ENCODE results near the gene OR56A3.

Gene OR56A3

DNA sequence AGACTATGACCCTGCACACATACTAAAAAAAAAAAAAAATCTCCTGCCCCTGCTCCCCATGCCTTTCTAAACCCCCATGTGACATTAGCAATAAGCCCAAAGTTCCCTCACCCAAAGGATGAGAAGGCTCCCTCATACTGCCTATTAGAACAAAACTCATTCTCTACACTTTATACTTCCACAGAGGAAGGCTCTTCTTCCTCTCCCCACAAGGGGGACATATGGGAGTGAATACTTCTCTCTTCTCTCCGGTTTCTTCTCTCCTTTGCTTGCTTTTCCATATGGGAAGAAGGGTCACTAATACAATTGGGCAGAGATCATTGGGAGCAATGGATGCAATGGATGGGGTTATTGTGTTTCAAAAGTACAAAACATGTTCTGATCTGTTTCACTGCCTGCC, 41.4 kb downstream of the OR56A3 start:
- DNase-seq = no peak

- DNase-seq = no peak
Measured at GRCh38 chr11:5986885-5987284, 44.8 kb downstream of the OR56A3 start, which contains the start of gene OR52L1. Gene OR52L1, minus strand, starts transcription at chr11:5986985. Its CDS starts 55 bp downstream, at chr11:5986930.

DNA sequence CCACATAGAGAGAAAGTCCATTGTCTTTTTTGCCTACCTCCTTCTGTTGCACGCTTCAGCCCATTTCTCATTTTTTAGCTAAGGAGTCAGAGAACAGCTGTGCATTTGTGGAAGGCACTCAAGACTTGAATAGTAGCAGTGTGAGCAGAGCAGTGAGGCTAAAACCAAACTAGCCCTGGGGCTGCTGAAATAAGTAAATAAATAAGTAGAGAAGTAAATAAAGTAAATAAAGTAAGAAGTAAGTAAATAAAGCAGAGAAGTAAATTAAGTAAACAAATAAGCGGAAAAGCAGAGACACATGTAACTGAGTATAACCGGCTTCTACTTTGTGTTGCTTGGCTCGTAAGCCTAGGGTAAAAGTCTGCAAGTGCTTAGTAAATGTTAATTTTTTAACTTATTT, 47.2 kb downstream of the OR56A3 start:
- no peak for DNase-seq

GRCh38 chr11:5992150-5992549, 50.1 kb downstream of the OR56A3 start:
- DNase-seq = no peak

GRCh38 chr11:5992604-5993251, 50.7 kb downstream of the OR56A3 start:
- DNase-seq = no peak

DNA sequence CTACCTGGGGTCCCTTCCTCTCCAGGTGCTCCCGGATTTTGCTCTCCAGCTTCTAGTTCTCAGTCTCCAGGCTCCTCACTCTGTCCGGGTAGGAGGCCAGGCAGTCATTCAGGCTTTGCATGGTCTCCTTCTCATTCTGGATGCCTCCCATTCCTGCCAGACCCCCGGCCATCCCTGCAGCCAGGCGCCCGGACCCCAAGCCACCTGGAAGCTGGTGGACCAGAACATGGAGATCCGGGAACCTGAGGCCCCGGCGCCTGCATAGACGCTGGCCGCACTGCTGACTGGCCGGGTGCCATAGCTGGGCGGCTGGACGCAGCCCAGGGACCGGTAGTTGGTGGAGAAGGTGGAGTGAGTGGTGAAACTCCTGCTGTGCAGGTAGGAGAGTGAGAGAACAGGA, 52.7 kb downstream of the OR56A3 start:
- DNase-seq = no peak

All from CD4-positive, alpha-beta T cell treated with Interleukin-1 beta for 1 hour (primary cell).